SH-SY5Y (cell line): ENCODE measurements around the gene LPCAT2.

Experiments used
- GATA2 ChIP-seq: IDR thresholded peaks from 2 replicates; pipeline ENCODE4 v1.6.1; 2011; ENCODE audit warnings: mild to moderate bottlenecking, low read depth, low read length
- GATA3 ChIP-seq: IDR thresholded peaks from 2 replicates; pipeline ENCODE4 v1.6.1; 2011; ENCODE audit warnings: low read depth, mild to moderate bottlenecking, low read length, moderate library complexity

GRCh38 chr16:55539049-55539448 is 30.2 kb downstream of the LPCAT2 start:
- TF ChIP-seq GATA2, result no peak
- no peak for TF ChIP-seq GATA3
